ENCODE measurements around the gene ANKFN1.
"Not testable (repeated sequence)": the region's sequence is repeated elsewhere in the genome, so short reads cannot be mapped to it uniquely, and the experiment has no call there.

Gene ANKFN1

GRCh38 chr17:56347639-56348038 lies 194.4 kb downstream of the ANKFN1 start:
- DNase-seq (ENCODE audit: low read depth, low spot score): no peak

GRCh38 chr17:56350592-56350991 lies 197.3 kb downstream of the ANKFN1 start:
- DNase-seq (ENCODE audit: low read depth, low spot score): no peak

- DNase-seq (ENCODE audit: low read depth, low spot score): no peak
These were observed 198.4 kb downstream of the ANKFN1 start for GRCh38 chr17:56351675-56352074.

- DNase-seq (ENCODE audit: low read depth, low spot score): no peak
These were observed 205.4 kb downstream of the ANKFN1 start for GRCh38 chr17:56358651-56359050.

GRCh38 chr17:56359518-56359917 lies 206.2 kb downstream of the ANKFN1 start:
- DNase-seq (ENCODE audit: low read depth, low spot score): no peak

DNA sequence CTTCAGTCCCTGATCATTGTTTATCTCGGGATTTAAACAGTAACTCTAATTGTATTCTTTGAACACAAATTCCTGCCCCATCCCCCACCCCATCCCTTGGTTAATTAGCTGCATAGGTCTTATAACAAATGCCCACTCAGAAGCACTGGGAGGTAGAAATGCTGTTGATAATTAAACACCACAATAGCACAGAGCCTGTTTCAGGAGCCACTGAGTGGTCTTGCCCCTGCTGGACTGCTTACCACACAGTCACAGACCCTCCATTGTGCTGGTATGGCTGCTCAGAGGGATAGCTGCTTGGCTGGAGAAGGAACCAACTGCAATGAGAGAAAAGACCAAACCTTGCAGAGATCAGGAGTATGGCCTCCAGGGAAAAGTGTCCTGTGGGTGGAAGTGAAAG lies 214.1 kb downstream of the ANKFN1 start:
- no peak for DNase-seq (ENCODE audit: low read depth, low spot score)

GRCh38 chr17:56373981-56374833 lies 220.9 kb downstream of the ANKFN1 start:
- no peak for DNase-seq (ENCODE audit: low read depth, low spot score)

DNA sequence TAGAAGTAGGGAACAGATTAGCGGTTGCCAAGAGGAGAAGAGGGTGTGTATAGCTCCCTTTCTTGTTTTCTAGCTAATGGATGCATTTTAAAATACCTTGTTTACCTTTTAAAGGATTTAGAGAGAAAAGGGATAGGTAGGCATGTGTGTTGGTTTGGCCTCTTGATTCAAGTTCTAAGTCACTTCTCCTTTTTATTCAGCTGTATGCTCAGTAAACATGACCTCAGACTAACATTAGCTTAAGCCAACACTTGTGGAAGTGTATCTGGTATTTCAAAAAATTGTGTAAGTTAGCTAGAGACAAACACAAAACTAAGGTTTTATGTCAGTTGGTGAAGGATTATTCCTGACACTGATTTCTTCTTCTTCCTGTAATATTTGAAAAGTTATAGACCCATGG lies 236.1 kb downstream of the ANKFN1 start:
- no peak for DNase-seq (ENCODE audit: low read depth, low spot score)

GRCh38 chr17:56392321-56392720 lies 239.0 kb downstream of the ANKFN1 start:
- DNase-seq (ENCODE audit: low read depth, low spot score): no peak

DNA sequence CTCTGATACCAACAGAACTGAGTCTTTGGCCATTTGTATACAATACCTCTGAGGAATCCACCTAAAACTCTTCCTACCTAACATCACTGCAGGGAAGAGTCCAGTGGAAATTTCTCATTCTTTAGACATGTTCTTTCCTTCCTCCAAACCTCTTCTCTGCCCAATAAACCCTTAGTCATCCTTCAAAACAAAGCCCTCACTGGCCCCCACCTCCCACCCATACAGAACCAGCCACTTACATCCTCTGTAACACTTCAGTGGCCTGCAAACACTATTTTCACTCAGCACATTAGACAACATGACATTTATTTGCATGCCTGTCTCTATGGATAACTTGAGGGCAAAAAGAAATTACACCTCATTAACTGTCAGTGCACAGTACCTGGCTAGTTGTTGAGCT lies 239.9 kb downstream of the ANKFN1 start:
- no peak for DNase-seq (ENCODE audit: low read depth, low spot score)

DNA sequence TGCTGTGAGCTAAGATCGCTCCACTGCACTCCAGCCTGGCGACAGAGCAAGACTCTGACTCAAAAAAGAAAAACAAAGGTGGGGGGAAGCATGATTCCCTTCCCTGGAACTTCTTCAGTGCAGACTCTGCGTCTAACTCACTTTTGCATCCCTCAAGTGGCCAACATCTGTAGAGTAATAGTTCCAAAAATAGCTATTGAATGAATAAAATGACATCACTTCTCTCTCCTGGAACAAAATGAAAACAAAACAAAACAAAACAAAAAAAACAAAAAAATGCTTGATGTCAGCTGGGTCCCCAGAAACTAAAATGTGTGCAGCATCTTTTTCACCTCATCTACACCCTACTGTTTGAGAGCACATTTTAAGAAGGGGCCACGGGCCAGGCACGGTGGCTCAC lies 242.5 kb downstream of the ANKFN1 start:
- no peak for DNase-seq (ENCODE audit: low read depth, low spot score)

DNA sequence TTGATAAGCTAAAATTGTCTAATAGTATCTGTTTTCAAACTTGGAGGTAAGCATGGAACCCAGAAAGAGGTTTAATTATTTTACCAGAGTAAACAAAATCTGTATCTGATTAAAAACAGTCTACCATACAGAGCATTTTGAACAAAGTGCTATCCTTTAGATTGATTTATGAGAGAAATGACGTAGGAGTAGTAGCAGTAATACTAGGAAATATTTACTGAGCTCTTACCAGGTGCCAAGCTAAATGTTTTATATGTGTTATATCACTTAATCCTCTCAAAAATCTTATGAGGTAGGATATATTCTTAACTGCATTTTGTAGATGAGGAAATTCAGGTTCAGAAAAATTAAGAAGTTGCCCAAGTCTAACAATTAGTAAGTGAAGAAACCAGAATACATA lies 253.8 kb downstream of the ANKFN1 start:
- DNase-seq (ENCODE audit: low read depth, low spot score): no peak

- not testable (repeated sequence) for DNase-seq (ENCODE audit: low read depth, low spot score)
These were observed 259.1 kb downstream of the ANKFN1 start for GRCh38 chr17:56412356-56412755.

GRCh38 chr17:56416682-56417351 lies 263.5 kb downstream of the ANKFN1 start:
- no peak for DNase-seq (ENCODE audit: low read depth, low spot score)

- no peak for DNase-seq (ENCODE audit: low read depth, low spot score)
These were observed 270.7 kb downstream of the ANKFN1 start for GRCh38 chr17:56424005-56424404.

DNA sequence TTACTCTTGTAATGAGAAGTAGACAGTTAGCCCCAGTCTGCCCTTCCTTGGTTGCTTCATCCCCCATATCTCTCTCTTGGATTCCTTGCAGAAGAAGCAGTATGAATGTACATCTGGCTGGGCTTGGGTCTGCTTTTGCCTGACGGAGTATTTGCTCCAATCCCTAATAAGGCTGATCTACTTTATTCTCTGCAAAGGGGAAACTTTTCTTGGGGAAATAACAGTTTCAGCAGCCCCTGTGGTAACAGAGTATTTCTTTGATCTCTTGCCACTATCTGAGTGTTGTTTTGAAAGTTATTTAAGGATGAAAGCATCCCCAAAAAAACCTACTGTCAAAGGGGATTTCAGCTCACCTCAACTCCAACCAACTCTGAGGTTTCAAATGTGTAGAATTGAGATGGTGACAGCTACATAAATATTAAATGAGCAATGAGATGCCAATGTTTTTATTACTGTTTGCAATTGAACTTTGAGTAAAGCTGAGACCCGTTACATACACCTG lies 271.3 kb downstream of the ANKFN1 start:
- no peak for DNase-seq (ENCODE audit: low read depth, low spot score)

- no peak for DNase-seq (ENCODE audit: low read depth, low spot score)
These were observed 272.2 kb downstream of the ANKFN1 start for GRCh38 chr17:56425483-56425882.

- no peak for DNase-seq (ENCODE audit: low read depth, low spot score)
These were observed 273.6 kb downstream of the ANKFN1 start for GRCh38 chr17:56426901-56427300.

DNA sequence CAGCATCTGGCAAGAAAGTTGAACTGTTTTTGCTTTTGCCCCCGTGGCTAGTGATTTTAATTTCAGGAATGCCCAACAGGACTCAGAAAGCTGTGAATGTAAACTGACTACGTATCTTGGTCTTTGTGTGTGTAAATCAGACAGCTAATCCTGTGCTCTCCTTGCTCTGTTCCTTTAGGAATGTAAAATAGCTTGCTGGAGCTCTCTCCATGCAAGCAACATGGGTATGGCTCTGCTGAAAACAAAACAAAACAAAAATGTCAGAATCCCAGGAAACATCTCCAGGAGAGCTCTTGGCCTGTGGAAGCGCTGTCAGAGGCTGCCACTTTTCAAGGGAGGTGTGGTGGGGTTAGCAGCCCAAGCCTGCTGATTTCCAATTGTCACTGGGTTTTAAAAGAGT lies 278.5 kb downstream of the ANKFN1 start:
- DNase-seq (ENCODE audit: low read depth, low spot score): no peak

- no peak for DNase-seq (ENCODE audit: low read depth, low spot score)
These were observed 279.2 kb downstream of the ANKFN1 start for GRCh38 chr17:56432443-56432842.

- DNase-seq (ENCODE audit: low read depth, low spot score): no peak
These were observed 281.3 kb downstream of the ANKFN1 start for GRCh38 chr17:56434610-56435009.

DNA sequence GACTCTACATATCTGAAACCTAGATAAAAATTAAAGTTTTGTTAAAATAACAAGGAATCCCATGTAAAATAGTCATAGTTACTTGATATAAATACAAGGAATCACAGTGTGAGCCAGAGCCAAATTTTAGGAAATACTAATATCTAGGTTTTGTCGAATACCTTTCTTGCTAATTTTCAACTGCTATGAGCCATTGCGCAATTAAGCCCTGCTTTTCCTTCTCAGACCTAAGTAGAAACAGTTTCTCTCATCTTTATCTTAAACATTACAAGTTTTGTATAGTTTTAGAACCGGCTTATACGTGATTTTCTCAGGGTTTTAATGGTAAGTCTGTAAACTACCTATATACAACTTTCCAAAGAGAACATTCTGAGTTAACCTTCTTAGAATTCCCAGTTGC lies 282.9 kb downstream of the ANKFN1 start:
- no peak for DNase-seq (ENCODE audit: low read depth, low spot score)

- DNase-seq (ENCODE audit: low read depth, low spot score): no peak
These were observed 287.1 kb downstream of the ANKFN1 start for GRCh38 chr17:56440419-56440818.
